Measurements from ENCODE around the gene TOR3A. TPM values are rescaled to one million over a fixed set of nuclear protein-coding genes. Genes with fewer than 3 reads are reported as not detected.

TOR3A gene
- total RNA-seq, 1 donor from 2014 or later: 53.6 TPM

DNA sequence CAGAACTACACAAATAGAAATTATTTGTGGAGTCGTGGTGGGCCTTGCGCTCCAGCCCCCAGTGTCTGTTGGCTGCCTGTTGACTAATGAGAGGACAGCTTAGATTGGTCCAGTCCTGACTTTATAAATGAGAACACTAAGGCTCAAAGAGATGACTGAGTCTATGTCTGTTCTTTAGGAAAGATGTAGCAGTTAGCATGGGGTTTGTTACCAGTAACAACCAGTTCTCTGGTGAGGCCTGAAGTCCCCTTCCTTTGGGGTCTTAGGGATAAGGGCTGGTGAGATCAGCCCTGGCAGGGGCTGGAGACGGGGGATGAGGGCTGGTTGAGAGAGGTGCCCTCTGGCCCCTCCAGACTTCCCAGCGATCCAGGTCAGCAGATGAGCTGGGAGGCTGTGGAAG lies 9.1 kb downstream of the TOR3A start:
- DNase-seq (ENCODE audit: low read depth): no peak
- H3K27me3 ChIP-seq (ENCODE audit: control insufficient read depth, insufficient read depth, low read length): no peaks in the 10 kb centered on the region
- peaks cover 3% of the 10 kb centered on the region for H3K36me3 ChIP-seq (ENCODE audit: control insufficient read depth, insufficient read depth, low read length)
- H3K4me3 ChIP-seq (ENCODE audit: low read depth, low read length): no peak overlapping the region
- TF ChIP-seq, protein P1, sequence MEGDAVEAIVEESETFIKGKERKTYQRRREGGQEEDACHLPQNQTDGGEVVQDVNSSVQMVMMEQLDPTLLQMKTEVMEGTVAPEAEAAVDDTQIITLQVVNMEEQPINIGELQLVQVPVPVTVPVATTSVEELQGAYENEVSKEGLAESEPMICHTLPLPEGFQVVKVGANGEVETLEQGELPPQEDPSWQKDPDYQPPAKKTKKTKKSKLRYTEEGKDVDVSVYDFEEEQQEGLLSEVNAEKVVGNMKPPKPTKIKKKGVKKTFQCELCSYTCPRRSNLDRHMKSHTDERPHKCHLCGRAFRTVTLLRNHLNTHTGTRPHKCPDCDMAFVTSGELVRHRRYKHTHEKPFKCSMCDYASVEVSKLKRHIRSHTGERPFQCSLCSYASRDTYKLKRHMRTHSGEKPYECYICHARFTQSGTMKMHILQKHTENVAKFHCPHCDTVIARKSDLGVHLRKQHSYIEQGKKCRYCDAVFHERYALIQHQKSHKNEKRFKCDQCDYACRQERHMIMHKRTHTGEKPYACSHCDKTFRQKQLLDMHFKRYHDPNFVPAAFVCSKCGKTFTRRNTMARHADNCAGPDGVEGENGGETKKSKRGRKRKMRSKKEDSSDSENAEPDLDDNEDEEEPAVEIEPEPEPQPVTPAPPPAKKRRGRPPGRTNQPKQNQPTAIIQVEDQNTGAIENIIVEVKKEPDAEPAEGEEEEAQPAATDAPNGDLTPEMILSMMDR (IDR thresholded peaks at IDR 0.05; ENCODE audit: insufficient read depth, low read length, poor library complexity, severe bottlenecking): no peak

DNA sequence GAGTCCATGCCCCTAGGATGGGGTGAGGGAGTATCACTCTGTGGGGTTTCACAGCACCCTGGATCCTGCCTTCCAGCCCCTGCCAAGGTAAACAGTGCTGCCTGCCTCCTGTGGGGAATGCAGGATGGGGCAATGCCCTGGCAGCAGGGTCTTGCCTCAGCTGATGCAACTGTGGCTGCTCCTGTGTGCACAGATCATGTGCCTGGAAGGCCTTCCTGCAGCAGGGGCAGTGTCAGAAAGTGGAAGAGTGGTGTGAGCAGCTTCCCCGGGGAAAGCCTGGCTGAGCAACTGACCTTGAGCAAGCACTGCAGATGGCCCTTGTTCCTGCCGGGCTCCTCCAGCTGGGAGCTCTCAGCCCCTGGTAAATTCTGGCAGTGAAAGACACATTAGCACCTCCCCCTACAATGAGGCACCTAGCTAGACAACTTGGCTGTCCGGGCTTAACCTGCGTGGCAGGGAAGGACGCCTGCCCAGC lies 9.9 kb downstream of the TOR3A start:
- peaks cover 3% of the 10 kb centered on the region for H3K36me3 ChIP-seq (ENCODE audit: control insufficient read depth, insufficient read depth, low read length)
- TF ChIP-seq, protein P1 (IDR thresholded peaks at IDR 0.05; ENCODE audit: insufficient read depth, low read length, poor library complexity, severe bottlenecking): no peak
- DNase-seq (ENCODE audit: low read depth): no peak
- no peak overlapping the region for H3K4me3 ChIP-seq (ENCODE audit: low read depth, low read length)
- H3K27me3 ChIP-seq (ENCODE audit: control insufficient read depth, insufficient read depth, low read length): no peaks in the 10 kb centered on the region

DNA sequence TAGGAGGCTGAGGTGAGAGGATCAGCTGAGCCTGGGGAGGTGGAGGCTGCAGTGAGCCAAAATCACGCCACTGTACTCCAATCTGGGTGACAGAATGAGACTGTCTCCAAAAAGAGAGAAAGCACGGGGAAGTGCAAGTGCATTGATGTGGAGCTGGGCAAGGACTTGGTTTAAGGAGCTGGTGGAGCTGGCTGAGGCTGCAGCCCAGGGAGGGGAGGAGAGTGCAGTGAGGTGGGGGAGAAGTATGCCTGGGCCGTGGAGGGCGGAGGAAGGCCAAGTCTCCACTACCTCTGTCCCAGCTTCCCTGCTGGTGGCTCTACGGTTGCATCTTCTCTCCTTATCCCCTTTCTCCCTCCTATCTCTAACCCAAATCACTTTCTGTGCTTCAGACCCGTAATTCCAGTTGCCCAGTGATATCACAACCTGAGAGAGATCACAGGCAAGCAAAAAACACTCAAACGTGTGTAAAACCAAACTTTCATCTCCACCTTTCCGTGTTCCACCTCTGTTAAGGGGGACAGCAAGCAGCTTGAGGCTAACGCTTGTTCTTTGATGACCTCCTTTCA lies 11.1 kb downstream of the TOR3A start:
- Histone ChIP-seq H3K36me3 (ENCODE audit: control insufficient read depth, insufficient read depth, low read length) (peaks cover 4% of the 10 kb centered on the region), H3K4me3 (ENCODE audit: low read depth, low read length) (no peak overlapping the region), H3K27me3 (ENCODE audit: control insufficient read depth, insufficient read depth, low read length) (no peaks in the 10 kb centered on the region)
- TF ChIP-seq, protein P1 (IDR thresholded peaks at IDR 0.05; ENCODE audit: insufficient read depth, low read length, poor library complexity, severe bottlenecking): no peak
- DNase-seq (ENCODE audit: low read depth): no peak

DNA sequence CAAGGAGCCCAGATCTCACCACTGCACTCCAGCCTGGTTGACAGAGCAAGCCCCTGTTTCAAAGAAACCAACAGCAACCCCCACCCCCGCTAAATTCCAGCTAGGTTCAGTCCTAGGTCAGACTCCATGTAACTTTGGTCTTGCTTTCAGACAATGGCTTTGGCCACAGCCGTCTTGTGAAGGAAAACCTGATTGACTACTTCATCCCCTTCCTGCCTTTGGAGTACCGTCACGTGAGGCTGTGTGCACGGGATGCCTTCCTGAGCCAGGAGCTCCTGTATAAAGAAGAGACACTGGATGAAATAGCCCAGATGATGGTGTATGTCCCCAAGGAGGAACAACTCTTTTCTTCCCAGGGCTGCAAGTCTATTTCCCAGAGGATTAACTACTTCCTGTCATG lies 12.9 kb downstream of the TOR3A start:
- H3K4me3 ChIP-seq (ENCODE audit: low read depth, low read length): no peak overlapping the region
- DNase-seq (ENCODE audit: low read depth): no peak
- H3K36me3 ChIP-seq (ENCODE audit: control insufficient read depth, insufficient read depth, low read length): peaks cover 4% of the 10 kb centered on the region
- TF ChIP-seq, protein P1 (IDR thresholded peaks at IDR 0.05; ENCODE audit: insufficient read depth, low read length, poor library complexity, severe bottlenecking): no peak
- H3K27me3 ChIP-seq (ENCODE audit: control insufficient read depth, insufficient read depth, low read length): no peaks in the 10 kb centered on the region

DNA sequence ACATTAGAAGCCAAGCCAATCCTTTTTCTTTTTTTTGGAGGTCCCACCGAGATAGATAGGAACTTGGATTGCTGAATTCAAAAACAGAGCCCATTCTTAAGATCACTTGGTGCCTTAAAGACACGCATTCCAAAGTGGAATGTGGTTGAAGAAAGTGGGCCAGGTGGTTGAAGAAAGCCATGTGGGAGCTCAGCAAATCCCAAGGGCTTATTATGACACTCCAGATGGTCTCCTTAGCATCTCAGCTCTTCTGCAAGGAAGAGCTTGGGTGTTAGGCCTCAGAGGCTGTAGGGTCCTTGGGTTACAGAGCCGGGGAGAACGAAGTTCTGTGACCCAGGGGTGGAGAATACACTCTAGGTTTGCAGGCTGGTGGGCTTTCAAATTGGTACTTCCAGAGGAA lies 13.5 kb downstream of the TOR3A start:
- Histone ChIP-seq H3K27me3 (ENCODE audit: control insufficient read depth, insufficient read depth, low read length) (no peaks in the 10 kb centered on the region), H3K36me3 (ENCODE audit: control insufficient read depth, insufficient read depth, low read length) (peaks cover 4% of the 10 kb centered on the region), H3K4me3 (ENCODE audit: low read depth, low read length) (no peak overlapping the region)
- DNase-seq (ENCODE audit: low read depth): no peak
- TF ChIP-seq, protein P1 (IDR thresholded peaks at IDR 0.05; ENCODE audit: insufficient read depth, low read length, poor library complexity, severe bottlenecking): no peak

DNA sequence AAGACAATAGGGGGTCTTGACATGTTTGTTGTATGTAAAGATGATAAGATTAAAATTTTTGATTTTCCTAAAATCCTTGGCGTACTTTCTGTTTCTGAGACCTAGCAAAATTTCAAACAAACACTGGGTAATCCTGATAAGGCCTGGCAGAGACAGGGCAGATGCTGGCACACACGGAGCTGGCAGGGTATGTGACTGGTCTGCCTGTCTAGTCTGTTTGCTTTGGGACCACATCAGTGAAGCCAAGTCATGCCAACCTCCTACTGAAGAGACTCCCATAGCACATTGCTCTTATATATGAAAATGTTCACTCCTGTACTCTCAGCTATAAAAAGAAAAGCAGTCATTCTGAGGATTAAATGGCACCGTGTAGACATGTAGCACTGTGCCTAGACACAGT lies 14.1 kb downstream of the TOR3A start:
- DNase-seq (ENCODE audit: low read depth): no peak
- TF ChIP-seq, protein P1 (IDR thresholded peaks at IDR 0.05; ENCODE audit: insufficient read depth, low read length, poor library complexity, severe bottlenecking): no peak
- no peaks in the 10 kb centered on the region for H3K27me3 ChIP-seq (ENCODE audit: control insufficient read depth, insufficient read depth, low read length)
- no peak overlapping the region for H3K4me3 ChIP-seq (ENCODE audit: low read depth, low read length)
- peaks cover 4% of the 10 kb centered on the region for H3K36me3 ChIP-seq (ENCODE audit: control insufficient read depth, insufficient read depth, low read length)
